Measurements from ENCODE around the gene ATG10. TPM values are rescaled to one million over a fixed set of nuclear protein-coding genes. Genes with fewer than 3 reads are reported as not detected.
"Not testable (repeated sequence)": the region's sequence is repeated elsewhere in the genome, so short reads cannot be mapped to it uniquely, and the experiment has no call there.

ATG10 gene
- total RNA-seq, 1 donor: 6.5 TPM

GRCh38 chr5:82054004-82054710 is 82.3 kb downstream of the ATG10 start:
- H3K4me2 ChIP-seq (ENCODE audit: insufficient read depth, low read length): no peak overlapping the region
- H3K27me3 ChIP-seq (ENCODE audit: insufficient read depth, low read length): no peaks in the 10 kb centered on the region
- H3K4me3 ChIP-seq (ENCODE audit: insufficient read depth, low read length): no peak overlapping the region
- H2AFZ ChIP-seq (ENCODE audit: low read length): no peak overlapping the region
- no peak overlapping the region for H3K27ac ChIP-seq (ENCODE audit: low read depth, low read length)
- no peaks in the 10 kb centered on the region for H3K79me2 ChIP-seq (ENCODE audit: insufficient read depth, low read length)
- TF ChIP-seq CTCF (IDR thresholded peaks at IDR 0.05; ENCODE audit: extremely low read depth, low read depth, low read length): no peak
- DNase-seq (ENCODE audit: insufficient read length, low spot score, missing footprints): no peak
- no peaks in the 10 kb centered on the region for H3K4me1 ChIP-seq (ENCODE audit: insufficient read depth, low read length)
- no peaks in the 10 kb centered on the region for H3K9me3 ChIP-seq (ENCODE audit: low read depth, low read length)
- H3K36me3 ChIP-seq (ENCODE audit: insufficient read depth, low read length): no peaks in the 10 kb centered on the region
- H4K20me1 ChIP-seq (ENCODE audit: insufficient read depth, low read length): no peaks in the 10 kb centered on the region

GRCh38 chr5:82057051-82057450 is 85.2 kb downstream of the ATG10 start:
- no peaks in the 10 kb centered on the region for H4K20me1 ChIP-seq (ENCODE audit: insufficient read depth, low read length)
- DNase-seq (ENCODE audit: insufficient read length, low spot score, missing footprints): no peak
- H3K9me3 ChIP-seq (ENCODE audit: low read depth, low read length): no peaks in the 10 kb centered on the region
- no peaks in the 10 kb centered on the region for H3K79me2 ChIP-seq (ENCODE audit: insufficient read depth, low read length)
- no peaks in the 10 kb centered on the region for H3K36me3 ChIP-seq (ENCODE audit: insufficient read depth, low read length)
- H2AFZ ChIP-seq (ENCODE audit: low read length): no peak overlapping the region
- no peak overlapping the region for H3K4me3 ChIP-seq (ENCODE audit: insufficient read depth, low read length)
- TF ChIP-seq CTCF (IDR thresholded peaks at IDR 0.05; ENCODE audit: extremely low read depth, low read depth, low read length): no peak
- H3K4me2 ChIP-seq (ENCODE audit: insufficient read depth, low read length): no peak overlapping the region
- H3K4me1 ChIP-seq (ENCODE audit: insufficient read depth, low read length): no peaks in the 10 kb centered on the region
- no peaks in the 10 kb centered on the region for H3K27me3 ChIP-seq (ENCODE audit: insufficient read depth, low read length)
- no peak overlapping the region for H3K27ac ChIP-seq (ENCODE audit: low read depth, low read length)

DNA sequence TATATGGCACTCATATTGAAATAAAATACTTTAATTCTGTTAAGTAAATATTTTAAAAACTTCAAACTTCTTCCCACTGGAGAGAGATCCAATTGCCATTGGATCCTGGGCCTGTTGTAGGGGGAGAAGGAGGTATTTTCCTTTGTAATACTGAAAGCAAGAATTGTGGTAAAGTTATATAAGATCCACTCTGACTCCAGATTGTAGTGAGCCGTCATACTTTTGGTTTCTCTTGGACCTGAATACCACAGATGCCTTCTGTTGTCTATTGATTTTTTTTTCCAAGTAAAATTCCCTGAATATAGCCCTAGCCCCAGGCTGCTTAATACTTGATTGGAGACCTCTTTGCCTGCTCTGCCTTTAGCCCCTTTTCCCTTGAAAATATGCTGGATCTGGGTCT is 86.9 kb downstream of the ATG10 start:
- Histone ChIP-seq H3K4me3 (ENCODE audit: insufficient read depth, low read length) (peak overlapping the region; percentile 8), H3K27ac (ENCODE audit: low read depth, low read length) (no peak overlapping the region), H3K36me3 (ENCODE audit: insufficient read depth, low read length) (no peaks in the 10 kb centered on the region), H3K27me3 (ENCODE audit: insufficient read depth, low read length) (no peaks in the 10 kb centered on the region), H3K79me2 (ENCODE audit: insufficient read depth, low read length) (no peaks in the 10 kb centered on the region), H3K4me2 (ENCODE audit: insufficient read depth, low read length) (peak overlapping the region; percentile 46), H3K9me3 (ENCODE audit: low read depth, low read length) (no peaks in the 10 kb centered on the region), H2AFZ (ENCODE audit: low read length) (peak overlapping the region; percentile 11), H4K20me1 (ENCODE audit: insufficient read depth, low read length) (no peaks in the 10 kb centered on the region), H3K4me1 (ENCODE audit: insufficient read depth, low read length) (no peaks in the 10 kb centered on the region)
- no peak for DNase-seq (ENCODE audit: insufficient read length, low spot score, missing footprints)
- no peak for TF ChIP-seq CTCF (IDR thresholded peaks at IDR 0.05; ENCODE audit: extremely low read depth, low read depth, low read length)

DNA sequence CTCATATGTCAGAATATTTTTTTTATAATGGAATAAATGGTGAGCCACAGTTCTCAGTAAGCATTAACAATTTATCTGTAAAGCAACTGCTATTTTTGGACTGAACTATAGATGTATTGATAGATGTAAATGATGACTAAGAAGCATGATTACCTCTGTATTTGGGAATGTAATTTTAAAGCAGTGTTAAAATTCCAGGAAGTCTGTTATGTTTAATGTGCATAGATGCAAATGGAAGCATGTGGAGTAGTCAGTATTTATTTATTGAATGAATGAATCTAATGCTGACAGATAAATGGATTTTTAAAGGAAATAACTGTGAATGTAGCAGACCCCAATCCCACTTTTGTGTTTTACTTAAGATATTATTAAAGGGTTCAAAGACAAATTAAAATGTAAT is 95.0 kb downstream of the ATG10 start:
- H3K27me3 ChIP-seq (ENCODE audit: insufficient read depth, low read length): no peaks in the 10 kb centered on the region
- no peak overlapping the region for H3K27ac ChIP-seq (ENCODE audit: low read depth, low read length)
- no peak for DNase-seq (ENCODE audit: insufficient read length, low spot score, missing footprints)
- no peaks in the 10 kb centered on the region for H3K9me3 ChIP-seq (ENCODE audit: low read depth, low read length)
- no peak overlapping the region for H3K4me3 ChIP-seq (ENCODE audit: insufficient read depth, low read length)
- H3K79me2 ChIP-seq (ENCODE audit: insufficient read depth, low read length): no peaks in the 10 kb centered on the region
- H3K36me3 ChIP-seq (ENCODE audit: insufficient read depth, low read length): no peaks in the 10 kb centered on the region
- no peak overlapping the region for H3K4me2 ChIP-seq (ENCODE audit: insufficient read depth, low read length)
- no peak overlapping the region for H2AFZ ChIP-seq (ENCODE audit: low read length)
- no peaks in the 10 kb centered on the region for H4K20me1 ChIP-seq (ENCODE audit: insufficient read depth, low read length)
- no peak for TF ChIP-seq CTCF (IDR thresholded peaks at IDR 0.05; ENCODE audit: extremely low read depth, low read depth, low read length)
- H3K4me1 ChIP-seq (ENCODE audit: insufficient read depth, low read length): no peaks in the 10 kb centered on the region

DNA sequence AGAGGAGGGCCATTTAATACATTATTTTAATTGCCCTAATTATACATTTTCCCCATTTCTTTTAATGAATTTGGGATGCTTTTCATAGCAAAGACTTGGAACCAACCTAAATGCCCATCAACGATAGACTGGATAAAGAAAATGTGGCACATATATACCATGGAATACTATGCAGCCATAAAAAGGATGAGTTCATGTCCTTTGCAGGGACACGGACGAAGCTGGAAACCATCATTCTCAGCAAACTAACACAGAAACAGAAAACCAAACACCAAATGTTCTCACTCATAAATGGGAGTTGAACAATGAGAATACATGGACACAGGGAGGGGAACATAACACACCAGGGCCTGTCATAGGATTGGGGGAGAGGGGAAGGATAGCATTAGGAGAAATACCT is 96.2 kb downstream of the ATG10 start:
- not testable (repeated sequence) for H3K4me1 ChIP-seq (ENCODE audit: insufficient read depth, low read length); H3K4me2 ChIP-seq (ENCODE audit: insufficient read depth, low read length); H3K79me2 ChIP-seq (ENCODE audit: insufficient read depth, low read length); H3K27me3 ChIP-seq (ENCODE audit: insufficient read depth, low read length); H3K27ac ChIP-seq (ENCODE audit: low read depth, low read length); H3K9me3 ChIP-seq (ENCODE audit: low read depth, low read length); DNase-seq (ENCODE audit: insufficient read length, low spot score, missing footprints); H2AFZ ChIP-seq (ENCODE audit: low read length); H3K36me3 ChIP-seq (ENCODE audit: insufficient read depth, low read length); H3K4me3 ChIP-seq (ENCODE audit: insufficient read depth, low read length); H4K20me1 ChIP-seq (ENCODE audit: insufficient read depth, low read length)
